Measurements from ENCODE around the gene PLEKHG5. TPM values are rescaled to one million over a fixed set of nuclear protein-coding genes. Genes with fewer than 3 reads are reported as not detected.

PLEKHG5 gene
- total and polyA plus RNA-seq, 3 experiments from 2014 or later: 1.0 to 2.6 (median 2.2) TPM

- H3K4me3 Mint-ChIP-seq: no peak overlapping the region
- DNase-seq: no peak
- H3K27ac Mint-ChIP-seq: no peak overlapping the region
- no peaks in the 10 kb centered on the region for H3K36me3 ChIP-seq (ENCODE audit: insufficient read depth, low read length)
- H3K4me3 ChIP-seq (ENCODE audit: low read length): no peak overlapping the region
- peaks cover 6 to 13% (median 12%) of the 10 kb centered on the region in 3 donors for H3K4me1 Mint-ChIP-seq
- no peaks in the 10 kb centered on the region for H3K9me3 ChIP-seq (ENCODE audit: low read length)
- no peaks in the 10 kb centered on the region for H3K36me3 Mint-ChIP-seq
- H3K9me3 Mint-ChIP-seq: no peaks in the 10 kb centered on the region
- H3K27me3 Mint-ChIP-seq: peaks cover 26 to 40% of the 10 kb centered on the region in 2 donors
- no peak overlapping the region for H3K27ac ChIP-seq (ENCODE audit: low read depth, low read length)
- ChIA-PET POLR2A (no interaction called here), CTCF (no interaction called here)
- peaks cover 28% of the 10 kb centered on the region for H3K27me3 ChIP-seq (ENCODE audit: insufficient read depth, low read length, poor library complexity, severe bottlenecking)
- peaks cover 12% of the 10 kb centered on the region for H3K4me1 ChIP-seq (ENCODE audit: insufficient read depth, low read length)
Measured at GRCh38 chr1:6426277-6426971, 65.0 kb downstream of the PLEKHG5 start.

DNA sequence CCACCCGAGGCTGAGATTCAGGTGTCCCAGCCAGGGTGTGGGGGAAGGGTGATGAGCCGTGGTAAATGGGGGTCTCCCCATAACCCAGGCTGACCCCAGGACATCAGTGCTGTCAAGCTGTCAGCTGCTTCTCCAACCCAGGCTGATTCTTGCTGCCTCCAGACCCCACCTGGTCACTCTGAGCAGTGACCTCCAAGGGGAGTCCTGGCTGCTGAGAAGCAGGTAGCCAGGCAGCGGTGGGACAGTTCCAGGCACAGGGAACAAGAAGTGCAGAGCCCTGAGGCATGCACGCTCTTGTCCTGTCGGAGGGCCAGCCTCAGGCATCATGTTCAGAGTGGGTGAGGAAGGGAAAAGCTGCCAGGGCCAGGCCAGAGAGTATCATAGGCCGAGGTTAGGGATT is 65.8 kb downstream of the PLEKHG5 start:
- Histone ChIP-seq H3K4me3 (ENCODE audit: low read length) (no peak overlapping the region), H3K36me3 (ENCODE audit: insufficient read depth, low read length) (no peaks in the 10 kb centered on the region), H3K27me3 (ENCODE audit: insufficient read depth, low read length, poor library complexity, severe bottlenecking) (peaks cover 34% of the 10 kb centered on the region), H3K27ac (ENCODE audit: low read depth, low read length) (no peak overlapping the region), H3K9me3 (ENCODE audit: low read length) (no peaks in the 10 kb centered on the region), H3K4me1 (ENCODE audit: insufficient read depth, low read length) (peaks cover 12% of the 10 kb centered on the region)
- no peaks in the 10 kb centered on the region for H3K36me3 Mint-ChIP-seq
- H3K4me3 Mint-ChIP-seq: peak overlapping the region in 2 of 7 donors; percentile 32 to 40
- H3K9me3 Mint-ChIP-seq: no peaks in the 10 kb centered on the region
- H3K27ac Mint-ChIP-seq: no peak overlapping the region
- peaks cover 6 to 19% (median 17%) of the 10 kb centered on the region in 3 donors for H3K4me1 Mint-ChIP-seq
- DNase-seq: no peak
- ChIA-PET POLR2A (interaction anchor here (0.9 kb wide), 1 partner anchor 41 kb away, joined by 3 read pairs; no protein-coding TSS in a partner anchor), CTCF (no interaction called here)
- H3K27me3 Mint-ChIP-seq: peaks cover 31 to 48% of the 10 kb centered on the region in 2 donors

DNA sequence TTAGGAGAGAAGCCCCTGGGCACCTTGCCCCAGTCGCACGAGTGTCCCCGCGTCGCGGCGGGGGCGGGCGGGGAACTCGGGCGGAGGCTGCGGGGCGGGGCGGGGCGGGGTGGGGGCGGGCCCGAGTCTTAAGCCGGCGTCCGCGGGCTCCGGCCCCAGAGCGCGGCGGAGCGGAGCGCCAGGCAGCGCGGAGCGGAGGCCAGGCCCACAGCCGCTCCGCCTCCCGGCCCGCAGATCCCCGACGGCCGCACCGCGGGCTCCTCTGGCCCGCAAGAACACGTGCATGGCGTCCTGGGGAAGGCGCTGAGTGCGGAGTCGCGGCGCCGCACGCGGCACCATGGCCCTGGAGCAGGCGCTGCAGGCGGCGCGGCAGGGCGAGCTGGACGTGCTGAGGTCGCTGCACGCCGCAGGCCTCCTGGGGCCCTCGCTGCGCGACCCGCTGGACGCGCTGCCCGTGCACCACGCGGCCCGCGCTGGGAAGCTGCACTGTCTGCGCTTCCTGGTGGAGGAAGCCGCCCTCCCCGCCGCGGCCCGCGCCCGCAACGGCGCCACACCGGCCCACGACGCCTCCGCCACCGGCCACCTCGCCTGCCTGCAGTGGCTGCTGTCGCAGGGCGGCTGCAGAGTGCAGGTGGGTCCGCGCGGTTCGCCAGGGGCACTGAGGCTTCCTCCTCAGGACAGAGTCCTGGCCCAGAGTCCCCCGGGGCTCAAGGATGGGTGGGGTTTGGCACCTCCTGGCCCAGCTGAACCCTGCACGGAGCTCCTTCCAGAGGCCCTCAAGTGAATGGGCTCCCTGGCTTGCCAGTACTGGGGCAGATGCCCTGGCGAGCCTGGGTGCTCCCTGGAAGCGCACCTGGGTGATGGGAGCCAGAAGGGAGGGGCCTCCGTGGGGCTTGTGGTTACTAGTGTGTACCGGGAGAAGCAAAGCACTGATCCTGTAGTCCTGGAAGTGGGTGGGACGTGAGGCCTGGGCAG is 66.6 kb downstream of the PLEKHG5 start, which contains the start of gene ESPN:
Gene ESPN, plus strand, starts transcription at position 158 of the 975 bp plus-strand sequence. Its CDS starts 180 bp downstream, at position 338.
- Mint-ChIP-seq H3K27ac (peak within 1 kb of the TSS in 1 of 8 donors; percentile 29), H3K9me3 (no peaks in the 10 kb centered on the region), H3K4me1 (peaks cover 8 to 26% (median 17%) of the 10 kb centered on the region in 3 donors), H3K4me3 (peak within 1 kb of the TSS; percentile 63 to 84 (median 66)), H3K27me3 (peaks cover 37 to 41% of the 10 kb centered on the region in 2 donors), H3K36me3 (no peaks in the 10 kb centered on the region)
- H3K36me3 ChIP-seq (ENCODE audit: insufficient read depth, low read length): no peaks in the 10 kb centered on the region
- no peak within 1 kb of the TSS for H3K27ac ChIP-seq (ENCODE audit: low read depth, low read length)
- H3K27me3 ChIP-seq (ENCODE audit: insufficient read depth, low read length, poor library complexity, severe bottlenecking): peaks cover 40% of the 10 kb centered on the region
- peak within 1 kb of the TSS; percentile 32 for H3K4me3 ChIP-seq (ENCODE audit: low read length)
- CTCF ChIA-PET: interaction anchor here (0.7 kb wide), 1 partner anchor 13 kb away, joined by 4 read pairs; no protein-coding TSS in a partner anchor
- no peaks in the 10 kb centered on the region for H3K9me3 ChIP-seq (ENCODE audit: low read length)
- no peak for DNase-seq
- H3K4me1 ChIP-seq (ENCODE audit: insufficient read depth, low read length): peaks cover 15% of the 10 kb centered on the region
- POLR2A ChIA-PET: interaction anchor here (0.9 kb wide), 1 partner anchor 41 kb away, joined by 3 read pairs; no protein-coding TSS in a partner anchor

DNA sequence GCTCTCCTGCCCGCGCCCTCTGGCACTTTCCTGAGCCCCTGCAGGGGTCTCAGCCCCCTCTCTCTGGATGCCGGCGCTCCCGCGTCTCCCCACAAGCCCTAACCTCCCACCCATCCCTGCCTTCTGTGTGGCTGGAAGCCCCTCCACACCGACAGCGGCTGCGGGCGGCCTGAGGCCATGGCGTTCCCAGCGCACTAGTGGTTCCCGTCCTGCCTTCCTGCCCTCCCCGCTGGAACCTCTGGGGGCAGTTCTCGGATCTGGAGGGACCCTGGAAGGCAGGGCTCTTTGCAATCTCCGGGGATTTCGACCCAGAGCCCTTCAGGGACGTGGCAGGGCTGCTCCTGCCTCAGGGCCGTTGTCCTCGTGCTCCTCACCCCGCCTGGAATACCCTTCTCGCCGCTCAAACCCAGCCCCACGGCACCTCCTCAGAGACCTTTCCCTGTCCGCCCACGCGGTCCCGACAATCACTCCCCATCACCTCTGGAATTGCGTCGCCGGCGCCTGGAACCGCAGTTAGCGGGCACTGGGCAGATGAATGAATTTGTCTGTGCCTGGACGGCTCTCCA is 67.4 kb downstream of the PLEKHG5 start:
- Histone ChIP-seq H3K36me3 (ENCODE audit: insufficient read depth, low read length) (no peaks in the 10 kb centered on the region), H3K27me3 (ENCODE audit: insufficient read depth, low read length, poor library complexity, severe bottlenecking) (peaks cover 40% of the 10 kb centered on the region), H3K9me3 (ENCODE audit: low read length) (no peaks in the 10 kb centered on the region), H3K27ac (ENCODE audit: low read depth, low read length) (no peak overlapping the region), H3K4me3 (ENCODE audit: low read length) (peak overlapping the region; percentile 32), H3K4me1 (ENCODE audit: insufficient read depth, low read length) (peaks cover 16% of the 10 kb centered on the region)
- CTCF ChIA-PET: interaction anchor here (0.7 to 6.4 kb wide), 21 partner anchors 10 to 221 kb away, joined by 3 to 92 read pairs (median 3); partner anchors contain the start of genes NOL9, PLEKHG5, TAS1R1 and TNFRSF25
- no peak for DNase-seq
- Mint-ChIP-seq H3K27ac (peak overlapping the region in 1 of 8 donors; percentile 29), H3K9me3 (no peaks in the 10 kb centered on the region), H3K4me1 (peaks cover 9 to 28% (median 17%) of the 10 kb centered on the region in 3 donors), H3K4me3 (peak overlapping the region; percentile 63 to 84 (median 66)), H3K27me3 (peaks cover 36 to 42% of the 10 kb centered on the region in 2 donors), H3K36me3 (no peaks in the 10 kb centered on the region)
- POLR2A ChIA-PET: no interaction called here

DNA sequence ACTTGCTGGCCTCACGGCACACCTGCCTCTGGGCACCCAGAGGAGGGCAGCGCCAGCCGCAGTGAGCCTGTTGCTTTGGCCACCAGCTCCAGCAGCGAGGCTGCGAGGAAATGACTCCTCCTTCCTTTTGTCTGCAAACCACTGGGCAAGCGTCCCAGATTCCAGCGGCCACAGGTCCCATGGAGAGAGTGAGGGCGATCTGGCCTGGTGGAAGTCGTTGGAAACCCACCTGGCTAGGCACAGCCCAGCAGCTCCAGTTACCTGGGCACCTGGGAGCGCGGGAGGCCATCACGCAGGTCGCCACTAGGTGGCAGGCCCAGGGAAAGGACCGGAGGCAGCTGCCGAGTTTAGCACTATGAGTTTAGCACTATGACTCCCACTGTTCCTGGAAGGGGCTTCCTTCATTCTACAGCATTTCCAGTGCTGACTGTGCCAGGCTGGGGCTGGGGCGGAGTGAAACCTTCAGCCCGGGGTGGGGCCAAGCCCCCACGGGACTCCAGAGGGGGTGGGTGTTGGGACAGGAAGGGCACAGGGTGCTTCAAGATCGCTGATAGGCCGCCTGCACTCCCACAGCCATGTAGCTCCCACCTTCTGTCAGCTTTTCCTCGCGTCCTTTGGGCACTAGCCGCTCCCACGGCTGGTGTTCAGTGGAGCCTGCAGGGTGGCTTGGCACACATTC is 68.0 kb downstream of the PLEKHG5 start:
- POLR2A ChIA-PET: interaction anchor here (0.6 kb wide), 2 partner anchors 40 to 66 kb away, joined by 4 to 6 read pairs; no protein-coding TSS in a partner anchor
- Mint-ChIP-seq H3K36me3 (no peaks in the 10 kb centered on the region), H3K4me1 (peaks cover 9 to 29% (median 17%) of the 10 kb centered on the region in 3 donors), H3K4me3 (peak overlapping the region; percentile 50 to 76 (median 66)), H3K9me3 (no peaks in the 10 kb centered on the region), H3K27ac (no peak overlapping the region), H3K27me3 (peaks cover 35 to 44% of the 10 kb centered on the region in 2 donors)
- no peaks in the 10 kb centered on the region for H3K9me3 ChIP-seq (ENCODE audit: low read length)
- CTCF ChIA-PET: interaction anchor here (0.7 to 6.4 kb wide), 33 partner anchors 9 to 223 kb away, joined by 3 to 92 read pairs (median 3); partner anchors contain the start of genes NOL9, PLEKHG5, TAS1R1 and TNFRSF25
- peak overlapping the region; percentile 32 for H3K4me3 ChIP-seq (ENCODE audit: low read length)
- no peaks in the 10 kb centered on the region for H3K36me3 ChIP-seq (ENCODE audit: insufficient read depth, low read length)
- peak; percentile 51 to 73 (median 58) for DNase-seq
- no peak overlapping the region for H3K27ac ChIP-seq (ENCODE audit: low read depth, low read length)
- peaks cover 42% of the 10 kb centered on the region for H3K27me3 ChIP-seq (ENCODE audit: insufficient read depth, low read length, poor library complexity, severe bottlenecking)
- peaks cover 16% of the 10 kb centered on the region for H3K4me1 ChIP-seq (ENCODE audit: insufficient read depth, low read length)

DNA sequence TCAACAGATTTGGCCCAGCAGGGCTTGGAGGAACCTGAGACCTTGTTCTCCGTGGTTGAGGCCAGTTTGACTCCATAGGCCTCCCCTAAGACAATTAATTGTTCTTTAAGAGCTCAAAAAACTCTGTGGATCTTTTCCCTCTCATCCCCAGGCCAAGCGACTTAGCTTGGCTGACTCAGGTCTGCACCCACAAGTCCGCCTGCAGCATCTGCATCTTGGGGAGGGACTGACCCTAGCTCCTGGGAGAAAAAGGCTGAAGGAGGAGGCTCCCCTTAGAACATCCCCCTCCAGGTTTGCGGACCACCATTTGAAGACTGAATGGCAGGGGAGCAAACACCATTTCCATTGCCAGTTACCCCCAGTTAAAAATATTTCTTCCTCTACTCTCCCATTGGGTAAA is 70.2 kb downstream of the PLEKHG5 start:
- no peak overlapping the region for H3K27ac Mint-ChIP-seq
- peak overlapping the region in 3 of 7 donors; percentile 3 to 46 (median 38) for H3K4me3 Mint-ChIP-seq
- CTCF ChIA-PET: interaction anchor here (1.1 to 6.4 kb wide), 4 partner anchors 9 to 174 kb away, joined by 3 to 92 read pairs (median 6); partner anchors contain the start of genes NOL9 and TAS1R1
- Histone ChIP-seq H3K36me3 (ENCODE audit: insufficient read depth, low read length) (no peaks in the 10 kb centered on the region), H3K4me1 (ENCODE audit: insufficient read depth, low read length) (peaks cover 16% of the 10 kb centered on the region), H3K27ac (ENCODE audit: low read depth, low read length) (no peak overlapping the region), H3K4me3 (ENCODE audit: low read length) (no peak overlapping the region), H3K9me3 (ENCODE audit: low read length) (no peaks in the 10 kb centered on the region), H3K27me3 (ENCODE audit: insufficient read depth, low read length, poor library complexity, severe bottlenecking) (peaks cover 64% of the 10 kb centered on the region)
- POLR2A ChIA-PET: no interaction called here
- H3K27me3 Mint-ChIP-seq: peaks cover 51 to 55% of the 10 kb centered on the region in 2 donors
- no peaks in the 10 kb centered on the region for H3K36me3 Mint-ChIP-seq
- H3K4me1 Mint-ChIP-seq: peaks cover 9 to 29% (median 17%) of the 10 kb centered on the region in 3 donors
- DNase-seq: no peak
- no peaks in the 10 kb centered on the region for H3K9me3 Mint-ChIP-seq

DNA sequence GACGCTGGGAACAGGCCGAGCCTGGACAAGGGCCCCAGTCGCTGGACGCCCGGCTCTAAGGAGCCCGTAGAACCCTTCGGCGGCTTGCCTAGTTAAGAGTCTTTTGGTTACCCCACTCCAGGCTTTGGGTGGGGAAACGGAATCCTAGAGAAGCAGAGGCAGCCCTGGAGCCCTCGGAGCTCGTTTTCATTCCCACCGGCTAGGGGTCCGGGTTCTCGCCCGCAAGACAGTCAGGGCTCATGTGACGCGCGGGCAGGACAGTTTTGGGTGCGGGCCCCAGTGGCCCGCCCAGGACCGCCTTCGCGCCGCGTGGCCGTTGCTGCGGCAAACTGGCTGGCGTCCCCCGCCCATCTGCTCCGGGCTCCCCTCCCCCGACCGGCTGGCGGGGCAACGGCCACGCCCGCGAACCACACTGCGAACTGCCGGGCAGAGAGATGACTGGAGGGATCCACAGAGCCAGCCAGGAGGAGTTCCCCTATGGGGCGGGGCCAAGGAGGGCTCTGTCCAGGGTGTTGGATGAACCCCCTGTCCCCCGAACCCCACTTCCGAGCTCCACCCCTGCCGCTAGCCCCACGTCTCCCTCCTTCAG is 70.9 kb downstream of the PLEKHG5 start:
- no peak for DNase-seq
- Histone ChIP-seq H3K4me1 (ENCODE audit: insufficient read depth, low read length) (peaks cover 16% of the 10 kb centered on the region), H3K36me3 (ENCODE audit: insufficient read depth, low read length) (no peaks in the 10 kb centered on the region), H3K4me3 (ENCODE audit: low read length) (no peak overlapping the region), H3K9me3 (ENCODE audit: low read length) (no peaks in the 10 kb centered on the region), H3K27me3 (ENCODE audit: insufficient read depth, low read length, poor library complexity, severe bottlenecking) (peaks cover 66% of the 10 kb centered on the region), H3K27ac (ENCODE audit: low read depth, low read length) (no peak overlapping the region)
- ChIA-PET POLR2A (no interaction called here), CTCF (interaction anchor here (0.8 to 6.4 kb wide), 7 partner anchors 10 to 176 kb away, joined by 3 to 92 read pairs (median 3); no protein-coding TSS in a partner anchor)
- H3K4me1 Mint-ChIP-seq: peaks cover 9 to 29% (median 17%) of the 10 kb centered on the region in 3 donors
- no peaks in the 10 kb centered on the region for H3K9me3 Mint-ChIP-seq
- H3K27ac Mint-ChIP-seq: no peak overlapping the region
- H3K4me3 Mint-ChIP-seq: peak overlapping the region in 4 of 7 donors; percentile 12 to 50 (median 34)
- H3K36me3 Mint-ChIP-seq: no peaks in the 10 kb centered on the region
- peaks cover 57 to 58% of the 10 kb centered on the region in 2 donors for H3K27me3 Mint-ChIP-seq

Data from CD8-positive, alpha-beta memory T cell (primary cell).